Loucy (cell line): Measurements from ENCODE around the gene AIF1L.

Experiments
- EZH2phosphoT487 ChIP-seq: fragments of 200-600 bp; IDR thresholded peaks from 2 replicates; pipeline ENCODE4 v1.6.1; 2018; ENCODE audit warnings: antibody characterized with exemption, mild to moderate bottlenecking, moderate library complexity, borderline replicate concordance
- TF ChIP-seq, protein P1 (sequence below): fragments of 200-600 bp; sonication (generic); conservative IDR thresholded peaks from 2 replicates; pipeline ENCODE4 v1.5.1; 2014; ENCODE audit warnings: mild to moderate bottlenecking, antibody characterized with exemption, low read length

GRCh38 chr9:131160416-131161112 is 64.2 kb downstream of the AIF1L start:
- TF ChIP-seq EZH2phosphoT487 = no peak
- TF ChIP-seq, protein P1, sequence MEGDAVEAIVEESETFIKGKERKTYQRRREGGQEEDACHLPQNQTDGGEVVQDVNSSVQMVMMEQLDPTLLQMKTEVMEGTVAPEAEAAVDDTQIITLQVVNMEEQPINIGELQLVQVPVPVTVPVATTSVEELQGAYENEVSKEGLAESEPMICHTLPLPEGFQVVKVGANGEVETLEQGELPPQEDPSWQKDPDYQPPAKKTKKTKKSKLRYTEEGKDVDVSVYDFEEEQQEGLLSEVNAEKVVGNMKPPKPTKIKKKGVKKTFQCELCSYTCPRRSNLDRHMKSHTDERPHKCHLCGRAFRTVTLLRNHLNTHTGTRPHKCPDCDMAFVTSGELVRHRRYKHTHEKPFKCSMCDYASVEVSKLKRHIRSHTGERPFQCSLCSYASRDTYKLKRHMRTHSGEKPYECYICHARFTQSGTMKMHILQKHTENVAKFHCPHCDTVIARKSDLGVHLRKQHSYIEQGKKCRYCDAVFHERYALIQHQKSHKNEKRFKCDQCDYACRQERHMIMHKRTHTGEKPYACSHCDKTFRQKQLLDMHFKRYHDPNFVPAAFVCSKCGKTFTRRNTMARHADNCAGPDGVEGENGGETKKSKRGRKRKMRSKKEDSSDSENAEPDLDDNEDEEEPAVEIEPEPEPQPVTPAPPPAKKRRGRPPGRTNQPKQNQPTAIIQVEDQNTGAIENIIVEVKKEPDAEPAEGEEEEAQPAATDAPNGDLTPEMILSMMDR = no peak
